ENCODE measurements around the gene NUDT22.

DNA sequence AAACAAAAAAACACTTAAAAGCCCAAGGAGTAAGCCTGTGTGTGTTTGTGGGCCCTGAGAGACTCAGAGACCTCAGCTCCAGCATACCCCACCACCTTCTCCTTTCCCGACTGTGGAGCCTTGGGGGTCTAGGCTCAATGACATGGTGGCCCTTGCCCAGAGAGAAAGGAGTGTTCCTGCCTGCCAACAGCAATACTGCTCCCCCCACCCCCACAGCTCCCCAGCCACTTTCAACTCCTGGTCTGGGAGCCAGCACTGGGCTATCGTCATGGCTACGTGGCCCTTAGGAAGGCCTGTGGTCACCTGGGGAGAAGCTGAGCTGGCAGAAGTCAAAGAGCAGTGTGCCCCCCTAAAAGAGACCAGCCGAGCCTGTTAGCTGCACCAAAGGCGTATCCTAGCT is 18.0 kb downstream of the NUDT22 start:
- TF ChIP-seq POLR2A (IDR thresholded peaks at IDR 0.05; ENCODE audit: low read depth, low read length) (no peak; the same call in 1 of the 2 replicates), SPI1 (IDR thresholded peaks at IDR 0.05; ENCODE audit: low read depth, low read length) (no peak), POLR2AphosphoS5 (IDR thresholded peaks at IDR 0.05; ENCODE audit: low read depth, low read length) (no peak; the same call in 1 of the 2 replicates), TAF1 (IDR thresholded peaks at IDR 0.05; ENCODE audit: low read depth, low read length) (no peak), PAX5 (IDR thresholded peaks at IDR 0.05; ENCODE audit: insufficient read depth, low read length, severe bottlenecking) (no peak), POU2F2 (IDR thresholded peaks at IDR 0.05; ENCODE audit: low read depth, low read length) (no peak)
